SU-DHL-6 (cell line): Measurements from ENCODE around the gene MPC2.

Experiments used
- EZH2phosphoT487 ChIP-seq: fragments of 200-600 bp; sonication (generic), shearing (Covaris generic); conservative IDR thresholded peaks from 2 replicates; pipeline ENCODE4 v1.6.1; 2018; ENCODE audit warnings: mild to moderate bottlenecking, antibody characterized with exemption, low read length, moderate library complexity, mixed read lengths
- TF ChIP-seq, protein P1 (sequence below): fragments of 200-600 bp; sonication (generic); IDR thresholded peaks from one replicate; pipeline ENCODE4 v1.5.1; 2017; ENCODE audit warnings: antibody characterized with exemption, mild to moderate bottlenecking, low read length, moderate library complexity; ENCODE audit not compliant: insufficient read depth, poor library complexity, severe bottlenecking

GRCh38 chr1:167935216-167936067 is 1.4 kb downstream of the MPC2 start:
- TF ChIP-seq, protein P1, sequence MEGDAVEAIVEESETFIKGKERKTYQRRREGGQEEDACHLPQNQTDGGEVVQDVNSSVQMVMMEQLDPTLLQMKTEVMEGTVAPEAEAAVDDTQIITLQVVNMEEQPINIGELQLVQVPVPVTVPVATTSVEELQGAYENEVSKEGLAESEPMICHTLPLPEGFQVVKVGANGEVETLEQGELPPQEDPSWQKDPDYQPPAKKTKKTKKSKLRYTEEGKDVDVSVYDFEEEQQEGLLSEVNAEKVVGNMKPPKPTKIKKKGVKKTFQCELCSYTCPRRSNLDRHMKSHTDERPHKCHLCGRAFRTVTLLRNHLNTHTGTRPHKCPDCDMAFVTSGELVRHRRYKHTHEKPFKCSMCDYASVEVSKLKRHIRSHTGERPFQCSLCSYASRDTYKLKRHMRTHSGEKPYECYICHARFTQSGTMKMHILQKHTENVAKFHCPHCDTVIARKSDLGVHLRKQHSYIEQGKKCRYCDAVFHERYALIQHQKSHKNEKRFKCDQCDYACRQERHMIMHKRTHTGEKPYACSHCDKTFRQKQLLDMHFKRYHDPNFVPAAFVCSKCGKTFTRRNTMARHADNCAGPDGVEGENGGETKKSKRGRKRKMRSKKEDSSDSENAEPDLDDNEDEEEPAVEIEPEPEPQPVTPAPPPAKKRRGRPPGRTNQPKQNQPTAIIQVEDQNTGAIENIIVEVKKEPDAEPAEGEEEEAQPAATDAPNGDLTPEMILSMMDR = no peak
- TF ChIP-seq EZH2phosphoT487 = no peak
